HepG2 (cell line): ENCODE data around the gene SLC38A9. TPM values are rescaled to one million over a fixed set of nuclear protein-coding genes. Genes with fewer than 3 reads are reported as not detected.

ENCODE experiments used
- ATAC-seq: fragments of 200-7000 bp; cut with Tn5 transposase; 3 replicates; pipeline ENCODE4 v1.9.1; 2020; ENCODE audit warnings: mild to moderate bottlenecking, moderate library complexity
- BruUV-seq: library from RNA; stranded (reverse); fragments of 400-500 nt; replicated peaks from 2 replicates; lab custom pipeline; 2021; lab: Mats Ljungman, UMichigan
- CTCF ChIA-PET: fragments of 300-600 bp; formaldehyde crosslinking; extraction: SDS; loops from one replicate; lab custom pipeline; 2021; ENCODE audit warnings: low total read pairs, inconsistent platforms, low intra/inter-chr PET ratio; lab: Yijun Ruan, JAX
- POLR2A ChIA-PET: fragments of 350-600 bp; sonication (Branson Sonifier 250); formaldehyde crosslinking; loops from one replicate; lab custom pipeline; 2020; ENCODE audit warnings: antibody characterized with exemption, inconsistent platforms; lab: Yijun Ruan, JAX
- DNase-seq: peaks from one replicate; pipeline ENCODE4 v3.0.0-alpha.2; 2015; ENCODE audit warnings: low spot score
- FAIRE-seq: peaks from 3 replicates; lab custom pipeline; 2011; peaks lifted over from hg19 to GRCh38; lab: Jason Lieb, UNC
- H2AFZ ChIP-seq: one replicate; pipeline ENCODE4 v1.6.1; 2011; ENCODE audit warnings: low read length, inconsistent platforms
- H3K27ac ChIP-seq: fragments of 300-600 bp; 3 replicates; pipeline ENCODE4 v1.8.0; 2011; ENCODE audit warnings: mixed run types, mild to moderate bottlenecking, mixed read lengths, low read length, inconsistent platforms; ENCODE audit not compliant: insufficient read depth; ENCODE audit errors: extremely low read length
- H3K27me3 ChIP-seq, 2 experiments: fragments of 200-600 bp in 1 of 2; 2 replicates in 1 of 2; 3 replicates in 1 of 2; pipeline versions ENCODE4 v1.6.0 to v1.8.0; 2011; ENCODE audit warnings: low read length in 2 of 2, mild to moderate bottlenecking in 2 of 2, moderate library complexity in 2 of 2, inconsistent platforms in 1 of 2; ENCODE audit not compliant: insufficient read depth in 2 of 2, control insufficient read depth in 1 of 2
- H3K36me3 ChIP-seq, 2 experiments: fragments of 200-600 bp in 1 of 2; replicated peaks in 1 of 2; 2 replicates in 1 of 2; 3 replicates in 1 of 2; pipeline versions ENCODE4 v1.5.1 to v1.8.0; 2011; ENCODE audit warnings: low read length in 2 of 2, inconsistent platforms in 1 of 2; ENCODE audit not compliant: insufficient read depth in 2 of 2, control insufficient read depth in 1 of 2
- H3K4me1 ChIP-seq: 2 replicates; pipeline ENCODE4 v1.5.1; 2012; ENCODE audit warnings: low read length, inconsistent platforms; ENCODE audit not compliant: insufficient read depth
- H3K4me2 ChIP-seq: 2 replicates; pipeline ENCODE4 v1.6.0; 2011; ENCODE audit warnings: low read depth, low read length, inconsistent platforms
- H3K4me3 ChIP-seq, 3 experiments: fragments of 200-600 bp in 1 of 3; sonication (generic), shearing (Covaris generic) in 1 of 3; replicated peaks in 1 of 3; 2 replicates each; pipeline ENCODE4 v1.5.1; 2011 to 2016; ENCODE audit warnings: low read length in 3 of 3, inconsistent platforms in 2 of 3, low read depth in 2 of 3, mild to moderate bottlenecking in 2 of 3, control low read depth in 1 of 3, mixed read lengths in 1 of 3; ENCODE audit not compliant: insufficient read depth in 1 of 3
- H3K79me2 ChIP-seq: one replicate; pipeline ENCODE4 v1.6.1; 2011; ENCODE audit warnings: low read length, inconsistent platforms; ENCODE audit not compliant: insufficient read depth
- H3K9ac ChIP-seq: 2 replicates; pipeline ENCODE4 v1.6.0; 2011; ENCODE audit warnings: mild to moderate bottlenecking, low read depth, low read length, inconsistent platforms; ENCODE audit not compliant: insufficient read depth
- H3K9me3 ChIP-seq: 2 replicates; pipeline ENCODE4 v1.5.1; 2012; ENCODE audit warnings: mild to moderate bottlenecking, low read length
- H4K20me1 ChIP-seq: 2 replicates; pipeline ENCODE4 v1.6.0; 2011; ENCODE audit warnings: inconsistent platforms, mild to moderate bottlenecking, low read length, moderate library complexity; ENCODE audit not compliant: insufficient read depth
- ARID4A ChIP-seq: sonication (generic); formaldehyde crosslinking; IDR thresholded peaks from 2 replicates; pipeline ENCODE4 v1.5.0; 2020; ENCODE audit warnings: mild to moderate bottlenecking, missing genetic modification reagents, borderline replicate concordance
- BCL6 ChIP-seq: IDR thresholded peaks from 2 replicates; pipeline ENCODE4 v1.6.1; 2016; ENCODE audit warnings: missing genetic modification reagents, missing compliant biosample characterization
- FOSL2 ChIP-seq: sonication (generic); formaldehyde crosslinking; IDR thresholded peaks from 2 replicates; pipeline ENCODE4 v1.4.0; 2020; ENCODE audit warnings: missing genetic modification reagents
- FOXO1 ChIP-seq: sonication (generic); formaldehyde crosslinking; IDR thresholded peaks from 2 replicates; pipeline ENCODE4 v1.4.0; 2020; ENCODE audit warnings: missing genetic modification reagents
- FOXP1 ChIP-seq, 2 experiments: fragments of 450-650 bp in 1 of 2; IDR thresholded peaks; 2 replicates each; pipeline ENCODE4 v1.6.1; 2017 to 2018; ENCODE audit warnings: antibody characterized with exemption in 1 of 2
- GATAD1 ChIP-seq: IDR thresholded peaks from 2 replicates; pipeline ENCODE4 v1.6.1; 2016; ENCODE audit warnings: missing genetic modification reagents, missing compliant biosample characterization
- MATR3 ChIP-seq: sonication (generic); formaldehyde crosslinking; IDR thresholded peaks from 2 replicates; pipeline ENCODE4 v1.4.0; 2020; ENCODE audit warnings: missing genetic modification reagents
- MBD4 ChIP-seq: IDR thresholded peaks from 2 replicates; pipeline ENCODE4 v1.6.1; 2012; ENCODE audit warnings: low read length, inconsistent platforms, borderline replicate concordance
- MED13 ChIP-seq: sonication (generic); formaldehyde crosslinking; IDR thresholded peaks from 2 replicates; pipeline ENCODE4 v1.5.0; 2020; ENCODE audit warnings: missing genetic modification reagents
- MYNN ChIP-seq: sonication (generic); formaldehyde crosslinking; IDR thresholded peaks from 2 replicates; pipeline ENCODE4 v1.4.0; 2020; ENCODE audit warnings: mild to moderate bottlenecking, low read depth, missing genetic modification reagents
- ZBTB34 ChIP-seq: sonication (generic); formaldehyde crosslinking; IDR thresholded peaks from 2 replicates; pipeline ENCODE4 v1.8.0; 2022; ENCODE audit warnings: mild to moderate bottlenecking, missing genetic modification reagents
- ZEB1 ChIP-seq: IDR thresholded peaks from 2 replicates; pipeline ENCODE4 v1.6.1; 2012; ENCODE audit warnings: mild to moderate bottlenecking, low read depth, inconsistent platforms; ENCODE audit not compliant: insufficient replicate concordance
- ZNF121 ChIP-seq: sonication (generic); formaldehyde crosslinking; IDR thresholded peaks from 2 replicates; pipeline ENCODE4 v1.5.0; 2020; ENCODE audit warnings: mild to moderate bottlenecking, missing genetic modification reagents
- ZNF282 ChIP-seq: fragments of 450-650 bp; IDR thresholded peaks from 2 replicates; pipeline ENCODE4 v1.6.1; 2018; ENCODE audit not compliant: partially characterized antibody
- ZNF317 ChIP-seq: sonication (generic); formaldehyde crosslinking; IDR thresholded peaks from 2 replicates; pipeline ENCODE4 v1.5.0; 2020; ENCODE audit warnings: mild to moderate bottlenecking, missing genetic modification reagents
- ZNF552 ChIP-seq: sonication (generic); formaldehyde crosslinking; IDR thresholded peaks from 2 replicates; pipeline ENCODE4 v1.9.0; 2022; ENCODE audit warnings: missing genetic modification reagents, mild to moderate bottlenecking, borderline replicate concordance
- WGBS: methylation state at CpG from one replicate; pipeline ENCODE4 v1.1.6; 2017; ENCODE audit warnings: low lambda C conversion rate; 5-methylcytosine and 5-hydroxymethylcytosine counted together
- in situ Hi-C: cut with HindIII; loops from 2 replicates; pipeline ENCODE4 v1.10.0; 2017; ENCODE audit warnings: low pct_unique_long_range_greater_than_20kb; ENCODE audit not compliant: extremely low pct_ligation_motif_present
- intact Hi-C: fragments of 100-400 bp; cut with micrococcal nuclease; formaldehyde crosslinking; loops from one replicate; pipeline ENCODE4 v1.10.0; 2022; ENCODE audit not compliant: unreplicated experiment
- polyA plus RNA-seq, 8 experiments: library from polyadenylated mRNA; depleted of rRNA in 3 of 8; stranded (reverse) in 7 of 8; unstranded in 1 of 8; fragments of >200 nt; fragmentation: Illumina TruSeq in 4 of 8; extraction: Trizol in 4 of 8; gene quantifications; 2 replicates each; pipeline versions ENCODE4 v1.2.1 to v1.2.3, GENCODE V29; 2011 to 2016; ENCODE audit warnings: low read depth in 4 of 8, missing spikeins in 1 of 8, mixed read lengths in 1 of 8; ENCODE audit not compliant: insufficient read depth in 1 of 8
- total RNA-seq, 5 experiments: library from RNA; depleted of rRNA; stranded (reverse); fragments of >200 nt; fragmentation: Illumina TruSeq; extraction: Trizol; gene quantifications; 2 replicates each; pipeline ENCODE4 v1.2.3, GENCODE V29; 2016; ENCODE audit warnings: low read depth in 1 of 5
- TF ChIP-seq, protein P1 (sequence below): sonication (generic); formaldehyde crosslinking; IDR thresholded peaks from 2 replicates; pipeline ENCODE4 v1.4.0; 2020; ENCODE audit warnings: missing genetic modification reagents, low read depth, mild to moderate bottlenecking, borderline replicate concordance
- TF ChIP-seq, protein P2 (sequence below): sonication (generic); formaldehyde crosslinking; IDR thresholded peaks from 2 replicates; pipeline ENCODE4 v1.4.0; 2020; ENCODE audit warnings: missing genetic modification reagents

SLC38A9 gene
- total and polyA plus RNA-seq, 2 of the 13 experiments (the other 11 are each of a cell fraction or from before 2014, with no cell fraction given) = 19.3 to 36.0 TPM

- ATAC-seq (no peak), FAIRE-seq (no peak), DNase-seq (peak; percentile 5)
- intact Hi-C loops (no loop called here), in situ Hi-C loops (no loop called here)
- no peak overlapping the region for H3K4me2 ChIP-seq
- ChIA-PET CTCF (no interaction called here), POLR2A (no interaction called here)
- H2AFZ ChIP-seq = no peak overlapping the region
- no peaks in the 10 kb centered on the region for H3K27me3 ChIP-seq
- no peak overlapping the region for H3K9ac ChIP-seq
- H3K4me3 ChIP-seq = no peak overlapping the region
- no peaks in the 10 kb centered on the region for H4K20me1 ChIP-seq
- WGBS = 37% methylated on average over 6 of the region's 6 CpGs
- H3K4me1 ChIP-seq = peaks cover 25% of the 10 kb centered on the region
- no peaks in the 10 kb centered on the region for H3K36me3 ChIP-seq
- H3K79me2 ChIP-seq = no peaks in the 10 kb centered on the region
- no TSS peak for BruUV-seq
- no peak overlapping the region for H3K27ac ChIP-seq
- no peaks in the 10 kb centered on the region for H3K9me3 ChIP-seq
- TF ChIP-seq GATAD1 (CRISPR knock-in tag) (no peak), MYNN (CRISPR knock-in tag) (no peak), ZNF282 (no peak), MATR3 (CRISPR knock-in tag) (no peak), ZNF317 (CRISPR knock-in tag) (no peak), FOXO1 (no peak), ZNF121 (CRISPR knock-in tag) (no peak), BCL6 (no peak), ZBTB34 (CRISPR knock-in tag) (no peak), ARID4A (CRISPR knock-in tag) (no peak), MED13 (no peak), MBD4 (no peak), FOXP1 (IDR thresholded peaks at IDR 0.05) (no peak), FOXP1 (CRISPR knock-in tag; IDR thresholded peaks at IDR 0.05) (0 out of 2 replicates have a peak, but pooled peaks have one; percentile 36), FOSL2 (CRISPR knock-in tag) (peak; percentile 37; the same call in 1 of the 2 replicates), ZEB1 (no peak), ZNF552 (CRISPR knock-in tag) (no peak)
- TF ChIP-seq, protein P1, sequence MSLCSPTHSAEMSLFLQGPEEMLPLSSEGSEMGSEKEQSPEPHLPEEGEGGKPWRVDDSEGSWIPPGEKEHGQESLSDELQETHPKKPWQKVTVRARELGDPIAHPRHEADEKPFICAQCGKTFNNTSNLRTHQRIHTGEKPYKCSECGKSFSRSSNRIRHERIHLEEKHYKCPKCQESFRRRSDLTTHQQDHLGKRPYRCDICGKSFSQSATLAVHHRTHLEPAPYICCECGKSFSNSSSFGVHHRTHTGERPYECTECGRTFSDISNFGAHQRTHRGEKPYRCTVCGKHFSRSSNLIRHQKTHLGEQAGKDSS (CRISPR knock-in tag) = no peak
- TF ChIP-seq, protein P2, sequence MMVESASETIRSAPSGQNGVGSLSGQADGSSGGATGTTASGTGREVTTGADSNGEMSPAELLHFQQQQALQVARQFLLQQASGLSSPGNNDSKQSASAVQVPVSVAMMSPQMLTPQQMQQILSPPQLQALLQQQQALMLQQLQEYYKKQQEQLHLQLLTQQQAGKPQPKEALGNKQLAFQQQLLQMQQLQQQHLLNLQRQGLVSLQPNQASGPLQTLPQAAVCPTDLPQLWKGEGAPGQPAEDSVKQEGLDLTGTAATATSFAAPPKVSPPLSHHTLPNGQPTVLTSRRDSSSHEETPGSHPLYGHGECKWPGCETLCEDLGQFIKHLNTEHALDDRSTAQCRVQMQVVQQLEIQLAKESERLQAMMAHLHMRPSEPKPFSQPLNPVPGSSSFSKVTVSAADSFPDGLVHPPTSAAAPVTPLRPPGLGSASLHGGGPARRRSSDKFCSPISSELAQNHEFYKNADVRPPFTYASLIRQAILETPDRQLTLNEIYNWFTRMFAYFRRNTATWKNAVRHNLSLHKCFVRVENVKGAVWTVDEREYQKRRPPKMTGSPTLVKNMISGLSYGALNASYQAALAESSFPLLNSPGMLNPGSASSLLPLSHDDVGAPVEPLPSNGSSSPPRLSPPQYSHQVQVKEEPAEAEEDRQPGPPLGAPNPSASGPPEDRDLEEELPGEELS = 0 out of 2 replicates have a peak, but pooled peaks have one; percentile 27
These were observed 132.1 kb downstream of the SLC38A9 start for GRCh38 chr5:55580042-55580441.
